Epithelial cell of esophagus (primary cell): ENCODE measurements around the gene VSX2.

ENCODE experiments used
- DNase-seq: peaks from one replicate; pipeline ENCODE4 v3.0.0; 2010; ENCODE audit warnings: low read depth
- H3K4me3 ChIP-seq: 2 replicates; pipeline ENCODE4 v1.5.1; 2011; ENCODE audit warnings: mild to moderate bottlenecking, low read length, control low read depth
- CTCF ChIP-seq: IDR thresholded peaks from 2 replicates; pipeline ENCODE4 v1.5.1; 2011; ENCODE audit warnings: low read depth, mild to moderate bottlenecking, low read length, control low read depth, inconsistent platforms; ENCODE audit not compliant: insufficient read depth; ENCODE audit errors: missing control alignments

The VSX2 gene

GRCh38 chr14:74242021-74242779, 3.0 kb downstream of the VSX2 start:
- no peak for TF ChIP-seq CTCF
- no peak for DNase-seq
- H3K4me3 ChIP-seq: no peak overlapping the region

GRCh38 chr14:74242780-74243042, 3.5 kb downstream of the VSX2 start:
- no peak for DNase-seq
- no peak for TF ChIP-seq CTCF
- H3K4me3 ChIP-seq: no peak overlapping the region

DNA sequence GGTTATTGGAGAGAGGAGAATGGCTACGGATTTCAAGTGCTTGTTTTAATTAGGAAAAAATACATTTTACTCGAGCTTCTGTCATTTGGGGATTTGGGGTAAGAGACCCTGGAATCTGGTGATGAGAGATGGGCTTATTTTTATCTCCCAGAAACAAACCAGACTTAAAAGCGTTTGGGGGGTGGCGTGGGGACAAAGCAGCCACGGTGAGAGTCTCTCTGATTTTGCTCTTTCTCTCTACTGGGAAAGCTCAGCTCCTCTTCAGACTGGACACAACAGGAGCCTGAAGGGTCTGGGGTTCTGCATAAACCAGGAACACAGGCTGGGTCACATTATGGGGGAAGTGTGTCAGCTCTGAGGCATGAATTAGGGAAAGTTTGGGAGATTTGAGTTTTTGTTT, 3.8 kb downstream of the VSX2 start:
- no peak for DNase-seq
- H3K4me3 ChIP-seq: no peak overlapping the region
- no peak for TF ChIP-seq CTCF

DNA sequence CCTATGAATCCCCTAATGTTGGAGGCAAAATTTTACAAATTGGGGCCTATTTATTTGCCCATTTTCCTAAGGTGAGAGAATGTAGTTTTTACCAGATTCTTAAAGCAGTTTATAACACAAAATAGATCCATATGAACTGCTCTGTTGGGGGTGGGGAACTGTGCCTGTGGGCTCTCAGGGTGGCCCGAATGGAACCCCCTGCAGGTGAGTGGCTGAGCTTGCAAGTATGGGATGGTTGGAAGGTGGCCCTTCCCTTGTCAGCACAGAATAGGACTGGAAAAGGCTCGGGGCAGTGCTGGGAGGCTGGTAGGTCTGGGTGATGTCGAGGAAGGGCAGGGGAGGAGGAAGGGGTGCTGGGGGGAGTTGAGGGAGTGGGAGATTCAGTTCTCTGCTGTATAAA, 4.9 kb downstream of the VSX2 start:
- H3K4me3 ChIP-seq: no peak overlapping the region
- no peak for TF ChIP-seq CTCF
- DNase-seq: no peak

GRCh38 chr14:74245292-74245691, 6.0 kb downstream of the VSX2 start:
- no peak for DNase-seq
- TF ChIP-seq CTCF: no peak
- no peak overlapping the region for H3K4me3 ChIP-seq

DNA sequence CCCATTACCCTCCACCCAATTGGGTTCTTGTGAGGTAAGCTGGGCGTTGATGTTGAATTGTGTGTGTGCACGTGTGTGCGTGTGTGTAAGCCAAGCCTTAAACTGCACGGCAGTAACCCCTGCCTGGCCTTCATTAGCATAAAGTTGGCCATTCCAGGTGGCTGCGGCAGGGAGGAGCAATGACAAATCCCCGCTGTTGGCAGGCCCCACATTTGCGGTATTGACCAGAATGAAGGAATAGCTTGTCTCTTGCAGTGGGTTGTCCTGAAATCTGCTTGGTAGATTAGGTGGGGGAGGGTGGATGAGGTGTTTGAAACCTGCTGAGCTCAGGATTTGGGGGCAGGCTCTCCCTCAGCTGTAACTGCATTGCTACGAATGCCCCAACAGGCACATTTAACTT, 7.3 kb downstream of the VSX2 start:
- no peak for TF ChIP-seq CTCF
- no peak for DNase-seq
- H3K4me3 ChIP-seq: no peak overlapping the region

DNA sequence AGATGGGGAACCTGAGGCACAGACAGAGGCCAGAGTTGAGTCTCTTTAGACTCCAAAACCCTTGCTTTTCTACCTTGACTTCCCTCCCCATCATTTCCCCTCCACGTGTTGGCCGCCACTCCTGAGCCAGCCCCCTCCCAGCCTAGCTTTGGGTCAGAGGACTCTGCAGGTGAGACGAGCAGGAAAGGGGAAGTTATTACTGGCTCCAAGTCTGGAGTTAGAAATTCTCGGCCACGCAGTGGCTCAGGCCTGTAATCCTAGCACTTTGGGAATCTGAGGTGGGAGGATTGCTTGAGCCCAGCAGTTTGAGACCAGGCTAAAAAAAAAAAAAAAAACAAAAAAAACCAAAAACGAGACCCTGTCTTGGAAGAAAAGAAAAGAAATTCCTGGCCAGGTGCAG, 8.8 kb downstream of the VSX2 start:
- H3K4me3 ChIP-seq: no peak overlapping the region
- no peak for DNase-seq
- no peak for TF ChIP-seq CTCF
